GM10266 (cell line): ENCODE results near the gene JAG2.

Source experiments
- DNase-seq: peaks from one replicate; pipeline ENCODE4 v3.0.0; 2012; ENCODE audit errors: extremely low spot score
- TF ChIP-seq, protein P1 (sequence below): IDR thresholded peaks from 2 replicates; pipeline ENCODE4 v1.5.1; 2012; ENCODE audit warnings: mild to moderate bottlenecking, low read depth; ENCODE audit not compliant: control insufficient read depth, insufficient read depth; ENCODE audit errors: missing control alignments

JAG2 gene

DNA sequence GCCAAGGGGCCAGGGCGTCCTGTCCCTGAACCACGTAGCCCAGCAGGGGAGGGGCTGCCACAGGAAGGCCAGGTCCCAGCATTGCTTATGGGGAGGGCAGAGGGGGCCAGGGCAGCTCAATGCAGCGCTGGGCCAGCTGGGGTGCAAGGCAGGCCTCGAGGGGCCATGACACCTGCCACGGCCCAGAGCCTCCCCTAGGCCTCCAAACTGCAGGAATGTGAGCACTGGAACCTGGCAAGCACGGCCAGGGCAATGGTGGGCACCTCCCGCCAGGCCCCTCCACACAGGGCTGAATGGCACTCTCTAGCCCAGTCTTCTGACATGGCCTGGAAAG, 70.8 kb downstream of the JAG2 start:
- TF ChIP-seq, protein P1, sequence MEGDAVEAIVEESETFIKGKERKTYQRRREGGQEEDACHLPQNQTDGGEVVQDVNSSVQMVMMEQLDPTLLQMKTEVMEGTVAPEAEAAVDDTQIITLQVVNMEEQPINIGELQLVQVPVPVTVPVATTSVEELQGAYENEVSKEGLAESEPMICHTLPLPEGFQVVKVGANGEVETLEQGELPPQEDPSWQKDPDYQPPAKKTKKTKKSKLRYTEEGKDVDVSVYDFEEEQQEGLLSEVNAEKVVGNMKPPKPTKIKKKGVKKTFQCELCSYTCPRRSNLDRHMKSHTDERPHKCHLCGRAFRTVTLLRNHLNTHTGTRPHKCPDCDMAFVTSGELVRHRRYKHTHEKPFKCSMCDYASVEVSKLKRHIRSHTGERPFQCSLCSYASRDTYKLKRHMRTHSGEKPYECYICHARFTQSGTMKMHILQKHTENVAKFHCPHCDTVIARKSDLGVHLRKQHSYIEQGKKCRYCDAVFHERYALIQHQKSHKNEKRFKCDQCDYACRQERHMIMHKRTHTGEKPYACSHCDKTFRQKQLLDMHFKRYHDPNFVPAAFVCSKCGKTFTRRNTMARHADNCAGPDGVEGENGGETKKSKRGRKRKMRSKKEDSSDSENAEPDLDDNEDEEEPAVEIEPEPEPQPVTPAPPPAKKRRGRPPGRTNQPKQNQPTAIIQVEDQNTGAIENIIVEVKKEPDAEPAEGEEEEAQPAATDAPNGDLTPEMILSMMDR, result no peak
- no peak for DNase-seq

- TF ChIP-seq, protein P1, result no peak
- no peak for DNase-seq
Measured at GRCh38 chr14:105096206-105096875, 72.2 kb downstream of the JAG2 start.

GRCh38 chr14:105095236-105095805, 73.3 kb downstream of the JAG2 start:
- no peak for DNase-seq
- TF ChIP-seq, protein P1, result no peak

DNA sequence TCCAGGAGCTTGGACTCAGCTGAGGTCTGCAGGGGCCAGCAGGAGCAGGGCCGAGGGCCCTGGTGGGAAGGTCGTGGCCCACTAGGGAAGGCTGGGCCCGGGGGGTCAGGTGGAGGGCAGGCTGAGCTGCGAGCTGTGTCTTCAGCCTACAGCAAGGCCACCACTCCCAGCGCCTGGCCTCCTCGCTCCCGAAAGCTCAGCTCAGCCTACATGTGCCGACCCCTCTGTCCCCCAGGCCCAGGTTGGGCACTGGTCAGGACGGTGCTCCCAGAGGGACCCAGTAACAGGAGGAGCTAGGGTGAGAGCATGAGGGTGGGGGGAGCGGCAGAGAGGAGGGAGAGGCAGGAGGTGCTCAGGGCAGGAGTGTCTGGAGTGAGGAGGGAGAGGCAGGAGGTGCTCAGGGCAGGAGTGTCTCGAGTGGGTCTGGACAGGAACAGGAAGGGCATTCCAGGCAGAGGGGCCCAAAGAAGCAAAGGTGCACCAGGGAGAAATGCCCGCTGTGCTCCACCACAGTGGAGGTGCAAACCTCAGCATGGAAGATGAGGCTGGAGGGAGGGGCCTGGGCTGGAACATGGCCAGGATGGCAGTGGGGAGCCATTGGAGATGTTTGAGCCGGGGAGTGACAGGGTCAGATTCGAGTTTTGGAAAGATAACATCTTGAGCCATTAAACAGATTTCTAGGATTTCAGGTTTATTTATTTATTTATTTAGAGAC, 74.2 kb downstream of the JAG2 start:
- TF ChIP-seq, protein P1, result no peak

DNA sequence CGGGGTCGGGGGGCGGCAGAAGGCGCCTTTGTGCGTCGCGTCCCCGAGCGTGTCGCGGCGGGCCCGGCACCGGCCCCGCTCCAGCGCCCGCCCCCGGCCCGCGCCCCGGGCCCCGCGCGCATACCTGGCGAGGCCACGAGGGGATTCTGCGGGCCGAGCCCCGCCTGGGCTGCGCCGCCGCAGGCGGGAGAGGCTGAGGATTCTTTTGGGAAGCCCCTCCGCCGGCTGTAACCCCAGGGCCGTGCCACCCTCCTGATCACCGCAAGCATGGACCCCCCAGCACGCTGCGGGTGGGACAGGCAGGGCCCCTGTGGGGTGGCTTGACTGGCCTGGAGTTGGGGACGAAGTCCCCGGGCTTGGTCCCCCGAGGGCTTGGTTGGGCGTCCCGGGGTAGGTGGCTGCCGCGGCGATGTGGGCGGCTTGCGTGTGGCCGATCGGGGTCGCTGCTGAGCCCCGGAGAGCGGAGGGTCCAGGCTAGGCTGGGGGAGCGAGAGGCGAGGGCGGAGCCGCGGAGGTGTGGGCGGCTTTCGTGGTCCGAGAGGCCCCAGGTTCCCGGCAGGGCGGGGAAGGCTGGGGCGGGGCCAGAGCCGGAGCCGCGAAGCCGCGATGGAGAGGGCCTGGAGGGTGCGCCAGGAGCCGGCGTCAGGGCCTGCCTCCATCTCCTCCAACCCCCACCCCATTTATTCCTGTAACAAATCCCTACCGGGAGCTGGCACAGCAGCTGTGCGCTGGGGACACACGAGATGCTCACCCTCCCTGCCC, 75.0 kb downstream of the JAG2 start:
- DNase-seq, result peak; percentile 89
- TF ChIP-seq, protein P1, result peak; percentile 70

More for the DNA sequence above, 74.2 kb downstream of the JAG2 start:
- DNase-seq, result no peak

DNA sequence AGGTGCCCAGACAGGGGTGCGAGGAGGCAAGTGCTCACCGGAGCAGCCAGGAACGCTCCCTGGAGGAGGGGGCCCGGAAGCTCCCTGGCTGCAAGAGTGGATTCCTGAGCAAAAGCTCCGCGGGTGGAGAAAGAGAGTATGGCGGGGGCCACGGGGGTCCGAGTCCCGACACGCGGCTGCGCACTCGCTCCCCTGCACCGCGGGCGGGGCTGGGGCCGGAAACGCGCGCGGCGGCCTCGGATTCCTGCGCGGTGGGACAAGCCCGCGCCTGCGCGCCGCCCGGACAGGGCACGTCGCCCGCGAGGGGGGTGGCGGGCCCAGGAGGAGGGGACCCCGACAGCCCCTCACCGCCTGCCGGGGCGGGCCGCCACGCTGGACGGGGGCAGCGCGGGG, 75.5 kb downstream of the JAG2 start:
- peak; percentile 86 for DNase-seq
- TF ChIP-seq, protein P1, result no peak
